ENCODE results near the gene NOVA1. TPM values are rescaled to one million over a fixed set of nuclear protein-coding genes. Genes with fewer than 3 reads are reported as not detected.
"Not testable (repeated sequence)": the region's sequence is repeated elsewhere in the genome, so short reads cannot be mapped to it uniquely, and the experiment has no call there.

NOVA1 gene
- not detected in 2 replicates for total RNA-seq (2022)
- not detected for Bru-seq, nascent RNA
- percentile 2 among the genes with signal in this experiment for BruChase-seq, experiment 1, labeled RNA remaining after a 6-hour chase
- BruChase-seq, experiment 2, labeled RNA remaining after a 2-hour chase = percentile 0 among the genes with signal in this experiment
- long read RNA-seq = 0 reads

- H3K4me1 Mint-ChIP-seq (ENCODE audit: insufficient read depth, unreplicated experiment) = no peaks in the 10 kb centered on the region
- CTCF ChIA-PET = interaction anchor here (0.6 kb wide), 1 partner anchor 1293 kb away, joined by 3 read pairs; no protein-coding TSS in a partner anchor
- no peak within 1 kb of the TSS for H3K4me3 Mint-ChIP-seq (ENCODE audit: unreplicated experiment)
- no peaks in the 10 kb centered on the region for H3K9me3 Mint-ChIP-seq (ENCODE audit: unreplicated experiment)
- no peak for TF ChIP-seq CTCF (IDR thresholded peaks at IDR 0.05; ENCODE audit: unreplicated experiment)
- H3K36me3 Mint-ChIP-seq (ENCODE audit: insufficient read depth, unreplicated experiment) = no peaks in the 10 kb centered on the region
- intact Hi-C loops (cut with micrococcal nuclease) = no loop called here
- POLR2A ChIA-PET = no interaction called here
- no peak for DNase-seq (ENCODE audit: unreplicated experiment)
- no peak within 1 kb of the TSS for H3K27ac Mint-ChIP-seq (ENCODE audit: low read depth, unreplicated experiment)
- H3K27me3 Mint-ChIP-seq (ENCODE audit: insufficient read depth, unreplicated experiment) = peaks cover 24% of the 10 kb centered on the region
- no TSS peak for BruUV-seq (replicated peaks)
These were observed at the start of gene NOVA1 for GRCh38 chr14:26597589-26598080. TSS of gene NOVA1 (minus strand) at chr14:26598033. CDS start at chr14:26597436, 597 bp downstream.

DNA sequence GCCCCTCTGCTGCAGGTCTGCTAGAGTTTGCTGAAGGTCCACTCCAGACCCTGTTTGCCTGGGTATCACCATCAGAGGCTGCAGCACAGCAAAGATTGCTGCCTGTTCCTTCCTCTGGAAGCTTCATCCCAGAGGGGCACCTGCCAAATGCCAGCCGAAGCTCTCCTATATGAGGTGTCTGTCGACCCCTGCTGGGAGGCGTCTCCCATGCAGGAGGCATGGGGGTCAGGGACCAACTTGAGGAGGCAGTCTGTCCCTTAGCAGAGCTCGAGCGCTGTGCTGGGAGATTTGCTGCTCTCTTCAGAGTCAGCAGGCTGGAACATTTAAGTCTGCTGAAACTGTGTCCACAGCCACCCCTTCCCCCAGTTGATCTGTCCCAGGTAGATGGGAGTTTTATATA, 47.2 kb upstream of the NOVA1 start:
- H3K4me1 Mint-ChIP-seq (ENCODE audit: insufficient read depth, unreplicated experiment); H3K36me3 Mint-ChIP-seq (ENCODE audit: insufficient read depth, unreplicated experiment); POLR2A ChIA-PET; BruUV-seq (replicated peaks); H3K4me3 Mint-ChIP-seq (ENCODE audit: unreplicated experiment); H3K27ac Mint-ChIP-seq (ENCODE audit: low read depth, unreplicated experiment); DNase-seq (ENCODE audit: unreplicated experiment); intact Hi-C loops (cut with micrococcal nuclease); H3K27me3 Mint-ChIP-seq (ENCODE audit: insufficient read depth, unreplicated experiment): not testable (repeated sequence)
- H3K9me3 Mint-ChIP-seq (ENCODE audit: unreplicated experiment) = peaks cover 31% of the 10 kb centered on the region
- CTCF ChIA-PET = interaction anchor here (0.7 kb wide), 1 partner anchor 1980 kb away, joined by 3 read pairs; no protein-coding TSS in a partner anchor

DNA sequence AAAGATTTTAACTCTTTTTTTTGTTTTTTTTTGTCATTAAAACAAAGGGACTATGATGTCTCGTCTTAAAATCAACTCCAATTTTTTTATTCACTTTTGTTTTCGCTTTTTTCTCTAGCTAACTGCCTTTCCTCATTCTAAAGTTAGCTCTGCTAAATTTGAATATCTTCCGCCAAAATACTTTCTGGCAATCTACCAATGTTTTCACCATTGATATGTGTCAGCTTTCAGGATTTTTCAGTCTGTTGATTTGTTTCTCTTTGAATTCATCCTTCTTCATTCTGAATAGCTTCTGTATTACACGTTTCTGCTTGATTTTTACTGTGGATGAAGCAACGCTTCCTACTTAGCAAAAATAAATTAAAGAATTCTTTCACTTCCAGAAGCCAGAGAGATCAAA, 38.7 kb upstream of the NOVA1 start:
- Mint-ChIP-seq H3K36me3 (ENCODE audit: insufficient read depth, unreplicated experiment) (no peaks in the 10 kb centered on the region), H3K27ac (ENCODE audit: low read depth, unreplicated experiment) (no peak overlapping the region), H3K4me1 (ENCODE audit: insufficient read depth, unreplicated experiment) (no peaks in the 10 kb centered on the region), H3K9me3 (ENCODE audit: unreplicated experiment) (no peaks in the 10 kb centered on the region), H3K27me3 (ENCODE audit: insufficient read depth, unreplicated experiment) (no peaks in the 10 kb centered on the region), H3K4me3 (ENCODE audit: unreplicated experiment) (no peak overlapping the region)
- DNase-seq (ENCODE audit: unreplicated experiment) = no peak
- BruUV-seq (replicated peaks) = no TSS peak
- intact Hi-C loops (cut with micrococcal nuclease) = no loop called here
- no peak for TF ChIP-seq CTCF (IDR thresholded peaks at IDR 0.05; ENCODE audit: unreplicated experiment)
- POLR2A ChIA-PET = no interaction called here
- CTCF ChIA-PET = interaction anchor here (0.7 kb wide), 1 partner anchor 1030 kb away, joined by 3 read pairs; no protein-coding TSS in a partner anchor

DNA sequence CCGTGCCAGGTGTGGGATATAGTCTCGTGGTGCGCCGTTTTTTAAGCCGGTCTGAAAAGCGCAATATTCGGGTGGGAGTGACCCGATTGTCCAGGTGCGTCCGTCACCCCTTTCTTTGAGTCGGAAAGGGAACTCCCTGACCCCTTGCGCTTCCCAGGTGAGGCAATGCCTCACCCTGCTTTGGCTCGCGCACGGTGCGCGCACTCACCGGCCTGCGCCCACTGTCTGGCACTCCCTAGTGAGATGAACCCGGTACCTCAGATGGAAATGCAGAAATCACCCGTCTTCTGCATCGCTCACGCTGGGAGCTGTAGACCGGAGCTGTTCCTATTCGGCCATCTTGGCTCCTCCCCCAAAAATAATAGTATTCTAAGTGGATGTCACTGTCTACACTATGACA, 37.1 kb upstream of the NOVA1 start:
- H3K4me1 Mint-ChIP-seq (ENCODE audit: insufficient read depth, unreplicated experiment); H3K27me3 Mint-ChIP-seq (ENCODE audit: insufficient read depth, unreplicated experiment); BruUV-seq (replicated peaks); H3K4me3 Mint-ChIP-seq (ENCODE audit: unreplicated experiment); H3K9me3 Mint-ChIP-seq (ENCODE audit: unreplicated experiment); H3K27ac Mint-ChIP-seq (ENCODE audit: low read depth, unreplicated experiment); POLR2A ChIA-PET; DNase-seq (ENCODE audit: unreplicated experiment); CTCF ChIA-PET; intact Hi-C loops (cut with micrococcal nuclease); H3K36me3 Mint-ChIP-seq (ENCODE audit: insufficient read depth, unreplicated experiment): not testable (repeated sequence)

- DNase-seq (ENCODE audit: unreplicated experiment) = no peak
- Mint-ChIP-seq H3K27me3 (ENCODE audit: insufficient read depth, unreplicated experiment) (no peaks in the 10 kb centered on the region), H3K4me3 (ENCODE audit: unreplicated experiment) (no peak overlapping the region), H3K27ac (ENCODE audit: low read depth, unreplicated experiment) (no peak overlapping the region), H3K36me3 (ENCODE audit: insufficient read depth, unreplicated experiment) (no peaks in the 10 kb centered on the region), H3K4me1 (ENCODE audit: insufficient read depth, unreplicated experiment) (no peaks in the 10 kb centered on the region), H3K9me3 (ENCODE audit: unreplicated experiment) (no peaks in the 10 kb centered on the region)
- no peak for TF ChIP-seq CTCF (IDR thresholded peaks at IDR 0.05; ENCODE audit: unreplicated experiment)
- no TSS peak for BruUV-seq (replicated peaks)
- ChIA-PET POLR2A (no interaction called here), CTCF (no interaction called here)
- intact Hi-C loops (cut with micrococcal nuclease) = no loop called here
These were observed 28.4 kb upstream of the NOVA1 start for GRCh38 chr14:26626256-26626655.
